IPS DF 4.7 (cell line): ENCODE results near the gene CCDC34.
"Not testable (repeated sequence)": the region's sequence is repeated elsewhere in the genome, so short reads cannot be mapped to it uniquely, and the experiment has no call there.

Experiments
- DNase-seq: peaks from one replicate; pipeline ENCODE4 v3.0.0-alpha.2; 2013; ENCODE audit warnings: low spot score; ENCODE audit errors: extremely low read depth

Gene CCDC34

DNA sequence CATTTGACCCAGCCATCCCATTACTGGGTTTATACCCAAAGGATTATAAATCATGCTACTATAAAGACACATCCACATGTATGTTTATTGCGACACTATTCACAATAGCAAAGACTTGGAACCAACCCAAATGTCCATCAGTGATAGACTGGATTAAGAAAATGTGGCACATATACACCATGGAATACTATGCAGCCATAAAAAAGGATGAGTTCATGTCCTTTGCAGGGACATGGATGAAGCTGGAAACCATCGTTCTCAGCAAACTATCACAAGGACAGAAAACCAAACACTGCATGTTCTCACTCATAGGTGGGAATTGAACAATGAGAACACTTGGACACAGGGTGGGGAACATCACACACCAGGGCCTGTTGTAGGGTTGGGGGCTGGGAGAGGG, 36.0 kb downstream of the CCDC34 start:
- not testable (repeated sequence) for DNase-seq

DNA sequence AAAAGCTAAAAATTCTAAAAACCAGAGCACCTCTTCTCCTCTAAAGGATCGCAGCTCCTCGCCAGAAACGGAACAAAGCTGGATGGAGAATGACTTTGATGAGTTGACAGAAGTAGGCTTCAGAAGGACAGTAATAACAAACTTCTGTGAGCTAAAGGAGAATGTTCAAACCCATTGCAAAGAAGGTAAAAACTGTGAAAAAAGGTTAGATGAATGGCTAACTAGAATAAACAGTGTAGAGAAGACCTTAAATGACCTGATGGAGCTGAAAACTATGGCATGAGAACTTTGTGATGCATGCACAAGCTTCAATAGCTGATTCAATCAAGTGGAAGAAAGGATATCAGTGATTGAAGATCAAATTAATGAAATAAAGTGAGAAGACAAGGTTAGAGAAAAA, 40.8 kb downstream of the CCDC34 start:
- DNase-seq: not testable (repeated sequence)

DNA sequence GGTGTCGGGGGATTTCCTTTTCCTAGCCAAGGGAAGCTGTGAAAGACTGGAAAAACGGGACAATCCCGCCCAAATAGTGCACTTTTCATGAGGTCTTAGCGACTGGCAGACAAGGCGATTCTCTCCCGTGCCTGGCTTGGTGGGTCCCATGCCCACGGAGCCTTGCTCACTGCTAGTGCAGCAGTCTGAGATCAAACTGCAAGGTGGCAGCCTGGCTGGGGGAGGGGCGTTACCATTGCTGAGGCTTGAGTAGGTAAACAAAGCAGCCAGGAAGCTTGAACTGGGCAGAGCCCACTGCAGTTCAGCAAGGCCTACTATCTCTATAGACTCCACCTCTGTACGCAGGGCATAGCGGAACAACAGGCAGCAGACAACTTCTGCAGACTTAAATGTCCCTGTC, 41.7 kb downstream of the CCDC34 start:
- DNase-seq: not testable (repeated sequence)

DNA sequence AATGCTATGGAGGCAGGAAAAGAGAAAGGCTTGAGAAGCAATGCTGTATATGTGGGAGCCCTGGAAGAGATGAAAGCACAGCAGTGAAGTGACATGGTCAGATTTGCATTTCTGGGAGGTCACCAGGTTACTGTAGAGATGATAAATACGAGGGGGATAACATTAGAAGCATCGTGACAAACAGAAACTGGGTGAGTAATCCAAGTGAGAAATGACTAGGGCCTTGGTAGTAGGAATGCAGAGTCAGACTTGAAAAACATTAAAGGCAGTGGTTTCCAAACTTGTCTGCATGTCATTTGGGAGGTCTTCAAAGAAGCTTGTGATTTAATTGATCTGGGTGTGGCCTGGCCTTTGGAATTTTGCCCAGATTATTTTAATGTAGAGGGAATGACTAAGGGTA, 43.9 kb downstream of the CCDC34 start:
- no peak for DNase-seq

DNA sequence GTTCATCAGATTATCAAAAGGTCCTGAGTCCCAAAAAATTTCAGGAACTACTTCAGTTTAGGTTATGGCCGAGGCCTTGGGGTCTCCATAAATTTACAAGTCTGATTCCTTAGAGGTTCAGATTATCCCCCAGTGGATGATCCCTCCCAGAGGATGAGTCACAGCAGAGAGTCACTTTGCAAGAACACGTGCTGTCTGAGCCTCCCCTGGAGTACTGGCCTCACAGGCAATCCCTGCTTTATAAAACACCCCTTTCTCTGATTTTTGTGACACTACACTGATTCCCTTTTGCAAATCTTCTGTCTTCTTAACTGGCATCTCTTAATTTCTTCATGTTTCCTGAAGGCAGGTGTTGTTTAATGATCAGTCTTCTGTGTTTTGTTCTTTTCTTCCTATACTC, 45.3 kb downstream of the CCDC34 start:
- no peak for DNase-seq

DNA sequence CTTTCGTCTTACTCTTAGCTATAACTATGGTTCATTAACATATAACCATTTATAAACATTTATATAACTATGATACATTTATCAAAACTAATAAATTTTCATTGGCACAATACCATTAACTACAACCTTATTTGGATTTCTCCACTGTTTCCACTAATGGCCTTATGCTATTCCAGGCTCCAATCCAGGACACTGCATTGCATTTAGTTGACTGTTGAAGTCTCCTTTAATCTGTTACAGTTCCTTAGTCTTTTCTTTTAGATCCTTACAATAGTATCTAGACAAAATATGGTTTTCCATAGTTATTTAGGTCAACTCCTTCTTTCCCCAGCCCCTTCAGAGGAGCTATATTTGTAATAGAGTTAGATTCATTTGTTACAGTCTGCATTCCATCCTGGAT, 47.2 kb downstream of the CCDC34 start:
- no peak for DNase-seq

DNA sequence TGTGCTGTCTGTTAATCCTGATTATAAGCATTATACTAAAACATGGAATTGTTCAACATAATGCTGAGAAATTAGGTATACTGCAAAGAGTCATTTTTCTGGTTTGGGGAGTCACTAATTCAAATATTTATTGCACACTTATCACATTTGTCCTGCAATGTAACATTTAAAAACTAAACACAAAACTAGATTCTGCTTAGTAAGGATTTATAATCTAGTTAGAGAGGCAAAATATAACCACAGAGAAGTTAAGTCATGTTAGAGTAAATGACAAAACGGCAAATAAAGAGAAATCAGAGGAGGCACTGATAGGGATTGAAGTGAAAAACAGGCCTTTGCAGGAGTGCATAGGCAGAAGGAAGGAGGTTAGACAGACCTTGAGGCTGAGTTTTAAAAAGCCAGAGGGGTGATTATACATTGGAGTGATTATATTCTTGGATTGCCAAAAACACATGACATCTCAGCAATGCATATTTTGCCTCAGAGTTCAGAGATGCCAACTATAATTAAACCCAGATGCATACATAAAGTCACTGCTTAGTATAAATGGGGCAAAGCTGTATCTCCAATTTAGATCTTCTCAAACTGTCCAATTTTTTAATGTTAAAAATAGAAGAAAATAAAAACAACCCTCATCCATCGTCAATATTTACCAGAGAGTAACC, 49.7 kb downstream of the CCDC34 start:
- DNase-seq: no peak

DNA sequence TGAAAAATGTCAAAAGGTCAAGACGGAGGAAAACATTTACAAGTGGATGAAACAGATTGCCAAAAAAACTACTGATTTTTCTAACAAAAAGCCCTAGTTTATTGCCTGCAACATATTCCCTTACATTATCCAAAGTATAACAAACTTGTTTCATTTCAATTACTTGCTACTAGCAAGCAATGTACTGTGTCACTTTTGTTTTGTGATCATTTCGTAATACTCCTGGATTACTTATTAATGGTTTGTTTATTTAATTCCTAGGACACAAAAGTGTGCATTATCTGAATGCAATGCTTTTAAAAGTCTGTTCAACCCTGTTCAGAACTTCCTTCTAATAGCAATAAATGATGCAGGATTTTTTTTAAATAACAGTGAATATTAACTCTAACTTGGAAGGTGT, 50.9 kb downstream of the CCDC34 start:
- DNase-seq: no peak

DNA sequence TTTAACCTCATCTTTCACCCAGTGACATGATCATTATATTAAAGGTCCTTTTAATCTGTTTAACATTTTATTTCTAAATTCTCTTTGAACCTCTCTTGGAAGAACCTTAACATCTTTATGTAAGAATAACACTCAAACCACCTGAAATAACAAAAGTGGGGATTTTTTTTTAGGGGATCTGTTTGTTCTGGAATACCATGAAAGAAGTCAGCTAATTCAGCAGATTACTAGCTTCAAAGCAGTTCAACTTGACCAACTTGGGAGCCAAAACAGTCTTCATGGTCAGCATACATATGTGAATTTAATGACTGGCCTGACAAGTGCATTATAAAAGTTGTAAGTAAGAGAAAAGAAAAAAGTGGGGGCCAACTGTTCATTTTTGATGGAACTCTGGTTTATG, 52.3 kb downstream of the CCDC34 start:
- DNase-seq: no peak

DNA sequence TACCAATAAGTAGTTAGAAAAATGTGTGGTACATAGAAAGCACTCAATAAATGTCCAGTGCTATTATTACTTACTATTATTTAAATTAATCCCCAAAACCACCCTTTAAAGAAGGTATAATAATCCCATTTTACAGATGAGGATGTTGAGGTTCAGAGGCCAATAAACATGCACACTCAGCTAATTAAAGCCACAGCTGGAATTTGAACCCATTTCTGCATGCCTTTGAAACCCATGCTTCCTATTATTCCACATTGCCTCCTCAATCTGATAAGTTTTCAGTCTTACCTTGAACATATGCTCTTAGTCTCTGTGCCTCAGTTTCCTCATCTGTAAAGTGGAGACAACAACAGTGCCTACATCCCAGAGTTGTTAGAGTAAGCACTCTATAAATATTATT, 52.8 kb downstream of the CCDC34 start:
- no peak for DNase-seq

DNA sequence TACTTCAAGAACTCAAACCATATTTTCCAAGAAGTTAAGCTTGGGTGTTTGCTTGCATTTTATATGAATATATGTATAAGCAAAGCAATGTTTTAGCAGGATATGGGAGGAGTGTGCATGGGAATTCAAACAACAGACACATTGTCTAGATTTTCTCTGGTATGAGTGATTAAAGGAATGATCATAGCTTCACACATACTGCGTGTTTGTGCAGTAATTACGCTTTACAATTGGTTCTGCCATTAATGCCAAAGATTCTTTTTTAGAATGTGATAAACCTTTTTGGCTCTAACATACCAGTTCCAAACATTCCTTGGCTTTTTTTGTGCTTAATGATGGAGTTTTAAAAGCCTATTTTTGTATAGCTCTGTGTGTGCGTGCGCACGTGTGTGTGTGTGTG, 54.0 kb downstream of the CCDC34 start:
- no peak for DNase-seq

DNA sequence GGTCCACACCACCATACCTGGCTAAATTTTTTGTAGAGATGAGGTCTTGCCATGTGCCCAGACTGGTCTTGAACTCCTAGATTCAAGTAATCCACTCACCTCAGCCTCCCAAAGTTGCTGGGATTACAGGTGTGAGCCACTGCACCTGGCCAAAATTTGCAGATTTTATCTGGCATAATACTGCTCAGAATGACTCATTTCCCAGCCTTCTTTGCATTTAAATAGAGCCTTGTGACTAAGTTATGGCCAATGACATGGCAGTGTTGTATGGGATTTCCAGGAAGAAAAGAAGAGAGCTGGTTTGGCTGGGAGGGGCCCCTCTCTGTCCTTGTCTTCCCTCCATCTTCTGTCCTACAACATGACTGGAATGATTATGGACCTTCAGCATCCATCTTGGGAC, 55.8 kb downstream of the CCDC34 start:
- DNase-seq: no peak

DNA sequence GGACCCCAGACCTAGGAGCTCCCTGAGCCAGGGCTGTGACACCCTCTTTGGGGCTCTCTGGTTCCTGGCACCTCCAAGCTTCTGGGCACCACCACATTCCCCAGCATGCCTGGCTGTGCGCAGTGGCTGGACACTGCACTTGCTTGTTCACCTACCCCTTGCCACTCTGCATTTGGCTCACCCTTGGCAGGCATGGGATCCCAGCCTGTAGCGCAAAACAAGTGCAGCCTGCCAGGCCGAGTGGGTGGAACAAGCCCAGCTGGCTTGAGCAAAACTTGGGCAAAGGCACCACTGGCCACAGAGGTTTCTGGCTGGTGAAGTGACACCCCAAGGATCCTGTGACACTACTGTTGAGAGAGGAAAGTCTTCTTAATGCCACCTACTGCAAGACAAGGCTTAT, 57.3 kb downstream of the CCDC34 start:
- no peak for DNase-seq

DNA sequence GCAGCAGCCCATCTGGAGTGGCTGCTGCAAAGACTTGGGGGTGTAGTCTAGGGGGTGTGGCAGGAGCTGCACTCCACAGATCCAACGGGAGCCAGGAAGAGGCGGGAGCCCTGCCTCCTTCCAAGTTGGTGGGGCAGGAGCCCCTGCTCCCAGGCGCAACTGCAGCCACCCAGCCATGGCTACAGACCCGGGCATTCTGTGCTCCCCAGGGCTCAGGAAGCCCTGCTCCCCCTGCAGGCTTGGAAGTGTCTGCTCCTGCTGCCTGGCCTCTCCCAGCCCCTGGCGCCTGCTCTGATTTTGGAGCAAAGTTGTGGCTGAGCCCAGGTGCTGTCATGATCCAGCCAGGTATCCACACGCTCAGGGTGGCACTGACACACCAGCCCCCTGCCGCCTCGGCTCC, 58.5 kb downstream of the CCDC34 start:
- no peak for DNase-seq

DNA sequence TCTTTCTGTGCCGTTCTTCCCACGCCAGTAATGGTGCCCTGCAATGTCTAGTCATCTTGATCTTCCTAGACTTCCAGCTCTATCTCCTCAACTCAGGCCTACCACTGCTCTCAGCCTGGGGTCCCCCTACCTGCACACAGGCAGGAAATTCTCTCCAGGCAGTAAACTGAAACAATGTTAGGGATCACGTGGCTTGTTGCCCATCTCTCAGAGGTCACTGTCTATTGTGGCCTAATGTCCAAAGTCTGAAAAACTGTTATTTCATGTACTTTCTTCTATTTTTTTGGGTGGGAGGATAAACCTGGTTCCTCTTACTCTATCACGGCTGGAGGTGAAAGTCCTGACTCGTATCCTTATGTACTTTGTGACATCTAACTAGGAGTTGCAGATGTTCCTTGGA, 59.1 kb downstream of the CCDC34 start:
- DNase-seq: no peak

DNA sequence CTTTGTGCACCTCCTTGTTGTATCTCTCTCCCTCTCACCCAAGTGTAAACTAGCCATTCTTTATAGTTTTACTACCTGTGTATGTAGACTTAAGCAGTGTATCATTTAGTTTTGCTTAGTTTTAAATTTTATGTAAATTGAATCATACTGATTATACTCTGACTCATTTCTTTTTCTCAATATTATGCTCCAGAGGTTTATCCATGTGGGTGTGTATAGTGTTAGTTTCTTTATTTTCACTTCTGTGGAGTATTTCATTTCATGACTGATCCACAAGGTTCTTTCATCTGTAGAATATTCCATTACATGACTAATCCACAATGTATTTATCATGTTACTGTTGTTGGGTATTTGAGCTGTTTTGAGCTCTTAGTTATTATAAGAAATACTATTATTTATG, 62.0 kb downstream of the CCDC34 start:
- no peak for DNase-seq

DNA sequence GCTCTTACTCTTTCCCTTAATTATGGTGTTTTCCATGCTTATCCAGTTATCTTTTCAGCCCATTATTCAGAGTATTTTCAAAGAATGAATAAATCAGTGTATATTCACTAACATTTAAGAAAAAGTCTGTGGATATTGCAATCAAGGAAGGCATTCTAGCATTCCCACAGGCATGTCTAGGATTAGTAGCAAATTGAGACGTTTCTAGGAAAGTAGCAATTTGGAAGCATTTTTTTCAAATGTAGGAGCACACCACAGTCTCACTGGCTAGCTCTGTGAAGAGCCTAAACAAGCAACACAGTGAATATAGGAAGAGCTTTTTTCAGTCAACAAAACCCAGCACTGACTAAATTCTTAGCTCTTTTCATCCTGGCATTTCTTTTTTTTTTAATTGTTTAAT, 65.4 kb downstream of the CCDC34 start:
- DNase-seq: no peak

DNA sequence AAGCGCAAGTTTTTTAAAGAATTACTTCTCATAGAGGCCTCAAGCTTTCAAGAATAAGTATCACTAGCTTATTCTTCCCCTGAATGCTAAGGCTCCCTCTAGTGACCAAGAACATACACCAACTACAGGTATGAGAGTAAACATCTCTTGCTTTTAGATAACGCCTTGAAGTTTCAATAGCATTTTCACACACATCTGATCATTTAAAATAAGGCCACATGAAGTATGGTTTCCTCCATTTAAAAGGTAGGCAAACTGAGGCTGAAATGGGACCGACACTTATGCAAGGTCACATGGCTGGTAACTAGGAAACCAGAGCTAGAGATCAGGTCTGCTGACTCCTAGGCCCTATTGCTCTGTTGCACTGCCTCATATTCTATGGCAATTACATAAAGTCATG, 66.5 kb downstream of the CCDC34 start:
- DNase-seq: no peak

DNA sequence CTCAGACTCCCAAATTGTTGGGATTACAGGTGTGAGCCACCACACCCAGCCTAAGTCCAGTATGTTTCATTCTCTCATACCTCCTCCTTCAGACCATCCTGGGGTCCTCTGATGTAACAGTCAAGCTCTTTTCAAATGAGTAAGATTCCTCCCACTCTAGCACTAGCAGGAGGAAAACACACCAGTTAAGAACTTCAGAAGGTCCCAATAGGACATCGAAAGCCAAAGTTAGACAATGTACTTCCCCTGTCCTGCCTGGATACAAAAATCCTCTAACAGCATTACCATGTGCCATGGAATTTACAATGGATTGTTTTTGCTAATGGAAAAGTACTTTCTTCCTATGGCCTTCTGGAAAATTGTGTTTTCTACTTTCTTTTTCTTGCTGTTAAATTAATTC, 67.1 kb downstream of the CCDC34 start:
- DNase-seq: no peak

DNA sequence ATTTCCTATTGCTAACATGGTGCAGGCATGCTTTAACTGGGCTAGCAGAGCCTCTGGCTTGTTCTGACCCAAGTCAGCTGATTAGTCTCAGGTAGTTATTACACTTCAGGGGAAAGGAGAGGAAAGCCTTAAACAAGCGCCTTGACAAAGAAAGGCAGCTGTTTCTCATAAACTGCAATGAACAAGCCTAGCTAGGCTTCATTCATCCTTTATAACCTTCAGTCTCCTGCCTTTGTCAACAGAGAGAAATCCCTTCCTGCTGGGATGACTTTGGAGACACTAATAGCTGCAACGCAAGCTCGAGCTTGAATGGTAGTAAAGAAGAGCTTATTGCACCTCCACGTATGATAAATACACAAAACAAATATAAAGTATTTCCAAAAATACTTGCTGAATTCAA, 68.4 kb downstream of the CCDC34 start:
- no peak for DNase-seq

DNA sequence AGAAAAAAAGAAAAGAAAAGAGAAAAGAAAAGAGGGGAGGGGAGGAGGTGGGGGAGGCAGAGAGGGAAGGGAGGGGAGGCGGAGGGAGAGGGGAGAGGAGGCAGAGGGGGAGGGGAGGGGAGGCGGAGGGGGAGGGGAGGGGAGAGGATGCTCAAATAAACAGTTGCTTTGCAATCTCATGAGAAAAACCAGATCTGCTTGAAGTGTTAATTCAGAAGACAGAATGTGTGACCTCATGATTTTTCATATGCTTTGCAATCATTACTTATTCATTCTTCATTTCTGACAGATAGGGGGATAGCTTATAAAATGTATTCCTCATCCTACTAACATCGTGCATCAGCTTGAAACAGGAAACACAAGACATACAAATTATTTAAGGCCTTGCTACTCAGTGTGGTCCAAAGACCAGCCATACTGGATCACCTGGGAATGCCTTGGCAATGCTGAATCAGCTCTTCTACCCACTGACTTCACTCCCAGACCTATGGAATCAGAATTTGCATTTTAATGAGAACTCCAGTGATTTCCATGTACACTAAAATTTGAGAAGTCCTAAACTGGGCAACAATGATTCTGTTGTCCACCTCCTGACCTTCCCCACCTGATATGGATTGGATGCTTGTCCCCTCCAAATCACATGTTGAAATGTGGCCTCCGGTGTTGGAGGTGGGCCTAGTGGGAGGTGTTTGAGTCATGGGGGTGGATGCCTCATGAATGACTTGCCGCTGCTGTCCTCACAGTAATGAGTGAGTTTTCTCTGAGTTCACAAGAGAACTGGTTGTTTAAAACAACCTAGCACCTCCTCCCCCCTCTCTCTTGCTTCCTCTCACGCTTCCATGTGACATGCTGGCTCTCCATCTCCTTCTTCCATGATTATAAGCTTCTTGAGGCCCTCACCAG, 69.2 kb downstream of the CCDC34 start:
- DNase-seq: no peak

DNA sequence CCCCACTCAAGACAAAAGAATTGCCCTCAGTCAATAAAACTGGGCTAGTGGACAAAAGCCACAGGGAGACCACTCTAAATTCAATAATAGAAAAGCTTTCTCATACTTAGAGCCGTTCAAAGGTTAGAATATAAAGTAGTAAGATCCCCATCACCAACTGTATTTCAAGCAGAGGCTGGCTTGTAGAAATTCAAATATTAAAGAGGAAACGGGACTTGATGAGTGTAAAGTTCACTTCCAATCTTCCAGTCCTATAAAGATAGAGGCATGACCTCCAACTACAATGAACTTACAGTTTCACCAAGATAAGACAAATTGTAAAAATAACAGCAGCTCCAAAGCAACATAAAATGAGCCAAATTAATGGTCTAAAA, 70.4 kb downstream of the CCDC34 start:
- DNase-seq: no peak
